Breast epithelium (tissue), 3 donors: ENCODE results near the gene RITA1.

ENCODE experiments used
- CTCF ChIP-seq, 3 donors: fragments of 450-650 bp; IDR thresholded peaks; one replicate each; pipeline ENCODE4 v1.5.1; 2016 to 2017; ENCODE audit warnings: antibody characterized with exemption in 3 of 3, mild to moderate bottlenecking in 3 of 3, moderate library complexity in 3 of 3
- POLR2AphosphoS5 ChIP-seq, 3 donors: sonication (generic); formaldehyde crosslinking; IDR thresholded peaks; one replicate each; pipeline ENCODE4 v1.6.1; 2017; ENCODE audit warnings: antibody characterized with exemption in 3 of 3

- TF ChIP-seq CTCF (IDR thresholded peaks at IDR 0.05) (no peak), POLR2AphosphoS5 (IDR thresholded peaks at IDR 0.05) (no peak)
These were observed 12.3 kb upstream of the RITA1 start for GRCh38 chr12:113173081-113173698.
